ENCODE measurements around the gene CADPS. TPM values are rescaled to one million over a fixed set of nuclear protein-coding genes. Genes with fewer than 3 reads are reported as not detected.

Gene CADPS
- polyA plus RNA-seq, 3 donors = not detected

- H3K4me3 ChIP-seq (replicated peaks in 1 of 3; ENCODE audit: low read depth in 2 of 3, low read length in 3 of 3) = no peak overlapping the region
- no peaks in the 10 kb centered on the region for H3K79me2 ChIP-seq (ENCODE audit: insufficient read depth, low read length)
- no peak overlapping the region for H3K9ac ChIP-seq (ENCODE audit: insufficient read depth, low read length, poor library complexity, severe bottlenecking)
- H3K27ac Mint-ChIP-seq = peak overlapping the region in 1 of 7 donors; percentile 78
- no peaks in the 10 kb centered on the region for H3K9me3 ChIP-seq (replicated peaks in 1 of 2; ENCODE audit: control insufficient read depth in 1 of 2, insufficient read depth in 1 of 2, low read length in 2 of 2)
- no peaks in the 10 kb centered on the region for H3K4me1 ChIP-seq (ENCODE audit: control insufficient read depth in 1 of 2, insufficient read depth in 2 of 2, low read length in 2 of 2)
- peaks cover 0 to 4% (median 0%) of the 10 kb centered on the region in 7 donors for H3K9me3 Mint-ChIP-seq
- no peaks in the 10 kb centered on the region for H4K20me1 ChIP-seq (ENCODE audit: insufficient read depth, low read length)
- DNase-seq = no peak
- H3K4me3 Mint-ChIP-seq = no peak overlapping the region
- H3K4me2 ChIP-seq (replicated peaks; ENCODE audit: extremely low read depth, low read length, poor library complexity, severe bottlenecking) = no peak overlapping the region
- H3K27me3 Mint-ChIP-seq (ENCODE audit: low read depth in 3 of 3) = peaks cover 2 to 3% (median 2%) of the 10 kb centered on the region in 3 donors
- H3K27ac ChIP-seq (ENCODE audit: low read depth in 1 of 2, low read length in 2 of 2) = no peak overlapping the region
- WGBS (ENCODE audit: insufficient coverage) = 91% methylated on average over 7 of the region's 9 CpGs
- H3K36me3 ChIP-seq (replicated peaks in 1 of 2; ENCODE audit: control insufficient read depth in 1 of 2, insufficient read depth in 2 of 2, low read length in 2 of 2) = no peaks in the 10 kb centered on the region
- intact Hi-C loops (cut with micrococcal nuclease) = no loop called here
- H3K36me3 Mint-ChIP-seq = no peaks in the 10 kb centered on the region
- H3K4me1 Mint-ChIP-seq = no peaks in the 10 kb centered on the region
- no peaks in the 10 kb centered on the region for H3K27me3 ChIP-seq (ENCODE audit: control insufficient read depth in 2 of 2, insufficient read depth in 2 of 2, low read length in 2 of 2)
- TF ChIP-seq CTCF (IDR thresholded peaks at IDR 0.05) = no peak
- H2AFZ ChIP-seq (ENCODE audit: insufficient read depth, low read depth, low read length, poor library complexity, severe bottlenecking) = no peak overlapping the region
These were observed 395.9 kb downstream of the CADPS start for GRCh38 chr3:62479326-62479725.

- Mint-ChIP-seq H3K27ac (no peak overlapping the region), H3K4me1 (no peaks in the 10 kb centered on the region), H3K27me3 (ENCODE audit: low read depth in 3 of 3) (peaks cover 2 to 3% (median 2%) of the 10 kb centered on the region in 3 donors), H3K4me3 (no peak overlapping the region), H3K9me3 (peaks cover 0 to 4% (median 2%) of the 10 kb centered on the region in 7 donors), H3K36me3 (no peaks in the 10 kb centered on the region)
- Histone ChIP-seq H2AFZ (ENCODE audit: insufficient read depth, low read depth, low read length, poor library complexity, severe bottlenecking) (no peak overlapping the region), H3K4me3 (replicated peaks in 1 of 3; ENCODE audit: low read depth in 2 of 3, low read length in 3 of 3) (no peak overlapping the region), H3K4me1 (ENCODE audit: control insufficient read depth in 1 of 2, insufficient read depth in 2 of 2, low read length in 2 of 2) (no peaks in the 10 kb centered on the region), H3K9me3 (replicated peaks in 1 of 2; ENCODE audit: control insufficient read depth in 1 of 2, insufficient read depth in 1 of 2, low read length in 2 of 2) (no peaks in the 10 kb centered on the region), H4K20me1 (ENCODE audit: insufficient read depth, low read length) (no peaks in the 10 kb centered on the region), H3K27me3 (ENCODE audit: control insufficient read depth in 2 of 2, insufficient read depth in 2 of 2, low read length in 2 of 2) (no peaks in the 10 kb centered on the region), H3K4me2 (replicated peaks; ENCODE audit: extremely low read depth, low read length, poor library complexity, severe bottlenecking) (no peak overlapping the region), H3K27ac (ENCODE audit: low read depth in 1 of 2, low read length in 2 of 2) (no peak overlapping the region), H3K36me3 (replicated peaks in 1 of 2; ENCODE audit: control insufficient read depth in 1 of 2, insufficient read depth in 2 of 2, low read length in 2 of 2) (no peaks in the 10 kb centered on the region), H3K79me2 (ENCODE audit: insufficient read depth, low read length) (no peaks in the 10 kb centered on the region), H3K9ac (ENCODE audit: insufficient read depth, low read length, poor library complexity, severe bottlenecking) (no peak overlapping the region)
- no peak for DNase-seq
- TF ChIP-seq CTCF (IDR thresholded peaks at IDR 0.05) = no peak
- intact Hi-C loops (cut with micrococcal nuclease) = no loop called here
These were observed 399.9 kb downstream of the CADPS start for GRCh38 chr3:62475306-62475705.
